Epithelial cell of esophagus (primary cell): Measurements from ENCODE around the gene PDE4B.
A peak's percentile ranks its signal among the peaks of the same experiment; 100 is the strongest.

Experiments used
- DNase-seq: peaks from one replicate; pipeline ENCODE4 v3.0.0; 2010; ENCODE audit warnings: low read depth
- H3K4me3 ChIP-seq: 2 replicates; pipeline ENCODE4 v1.5.1; 2011; ENCODE audit warnings: mild to moderate bottlenecking, low read length, control low read depth
- TF ChIP-seq, protein P1 (sequence below): IDR thresholded peaks from 2 replicates; pipeline ENCODE4 v1.5.1; 2011; ENCODE audit warnings: low read depth, mild to moderate bottlenecking, low read length, control low read depth, inconsistent platforms; ENCODE audit not compliant: insufficient read depth; ENCODE audit errors: missing control alignments

PDE4B gene

GRCh38 chr1:66331658-66332547, 539.2 kb downstream of the PDE4B start:
- H3K4me3 ChIP-seq: peak overlapping the region; percentile 57
- peak; percentile 71 for DNase-seq
- TF ChIP-seq, protein P1, sequence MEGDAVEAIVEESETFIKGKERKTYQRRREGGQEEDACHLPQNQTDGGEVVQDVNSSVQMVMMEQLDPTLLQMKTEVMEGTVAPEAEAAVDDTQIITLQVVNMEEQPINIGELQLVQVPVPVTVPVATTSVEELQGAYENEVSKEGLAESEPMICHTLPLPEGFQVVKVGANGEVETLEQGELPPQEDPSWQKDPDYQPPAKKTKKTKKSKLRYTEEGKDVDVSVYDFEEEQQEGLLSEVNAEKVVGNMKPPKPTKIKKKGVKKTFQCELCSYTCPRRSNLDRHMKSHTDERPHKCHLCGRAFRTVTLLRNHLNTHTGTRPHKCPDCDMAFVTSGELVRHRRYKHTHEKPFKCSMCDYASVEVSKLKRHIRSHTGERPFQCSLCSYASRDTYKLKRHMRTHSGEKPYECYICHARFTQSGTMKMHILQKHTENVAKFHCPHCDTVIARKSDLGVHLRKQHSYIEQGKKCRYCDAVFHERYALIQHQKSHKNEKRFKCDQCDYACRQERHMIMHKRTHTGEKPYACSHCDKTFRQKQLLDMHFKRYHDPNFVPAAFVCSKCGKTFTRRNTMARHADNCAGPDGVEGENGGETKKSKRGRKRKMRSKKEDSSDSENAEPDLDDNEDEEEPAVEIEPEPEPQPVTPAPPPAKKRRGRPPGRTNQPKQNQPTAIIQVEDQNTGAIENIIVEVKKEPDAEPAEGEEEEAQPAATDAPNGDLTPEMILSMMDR: peak; percentile 46

GRCh38 chr1:66332548-66332901, 539.8 kb downstream of the PDE4B start:
- TF ChIP-seq, protein P1: no peak

DNA sequence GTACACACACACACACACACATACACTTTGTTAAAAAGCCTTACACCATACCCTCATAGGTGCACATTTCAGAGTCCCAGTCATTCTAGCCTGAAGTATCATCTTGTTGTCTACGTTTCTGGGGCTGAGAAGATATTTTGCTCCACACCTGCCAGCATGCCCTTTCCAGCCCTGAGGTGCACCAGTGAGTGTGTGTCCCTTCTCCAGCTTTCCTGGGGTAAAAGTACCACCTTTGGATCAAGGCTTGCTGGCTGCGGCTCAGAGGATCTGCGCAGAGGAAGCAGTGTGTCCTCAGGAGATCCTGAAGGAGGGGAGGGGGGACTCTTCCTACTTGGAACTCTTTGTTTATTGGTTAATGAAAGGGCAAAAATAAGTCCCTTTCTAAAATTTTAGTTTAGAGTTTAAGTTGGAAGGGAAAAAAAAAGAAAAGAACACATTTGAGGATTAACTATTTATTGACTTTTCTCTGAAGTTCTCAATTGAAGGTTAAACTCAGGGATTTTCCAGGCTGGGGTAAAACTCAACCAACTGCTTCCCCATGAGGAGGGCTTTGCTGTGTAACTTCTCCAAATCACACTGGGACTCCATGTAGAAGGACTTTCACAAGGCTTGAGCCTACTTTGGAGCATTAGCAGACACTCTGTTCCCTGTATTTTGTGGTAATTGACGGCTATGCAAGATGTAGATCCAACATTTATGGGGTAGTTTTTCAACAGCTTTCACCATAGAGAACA, 540.9 kb downstream of the PDE4B start:
- peak overlapping the region; percentile 57 for H3K4me3 ChIP-seq
- DNase-seq: no peak
- TF ChIP-seq, protein P1: no peak

More at GRCh38 chr1:66332548-66332901, 539.8 kb downstream of the PDE4B start:
- no peak for DNase-seq
- peak overlapping the region; percentile 57 for H3K4me3 ChIP-seq

- no peak for DNase-seq
- TF ChIP-seq, protein P1: no peak
- H3K4me3 ChIP-seq: no peak overlapping the region
Measured at GRCh38 chr1:66334318-66334717, 541.6 kb downstream of the PDE4B start.

- TF ChIP-seq, protein P1: no peak
- DNase-seq: no peak
- no peak overlapping the region for H3K4me3 ChIP-seq
Measured at GRCh38 chr1:66335125-66335524, 542.4 kb downstream of the PDE4B start.

- peak; percentile 51 for DNase-seq
- TF ChIP-seq, protein P1: no peak
- H3K4me3 ChIP-seq: peak overlapping the region; percentile 12
Measured at GRCh38 chr1:66335859-66336640, 543.4 kb downstream of the PDE4B start.
